Measurements from ENCODE around the gene GRIA4.

- TF ChIP-seq CTCF (IDR thresholded peaks at IDR 0.05) (no peak), POLR2A (IDR thresholded peaks at IDR 0.05) (no peak)
Measured at GRCh38 chr11:105644839-105645573, 35.1 kb downstream of the GRIA4 start.
